Adrenal gland (tissue), 12 donors: ENCODE results near the gene EID2B. TPM values are rescaled to one million over a fixed set of nuclear protein-coding genes. Genes with fewer than 3 reads are reported as not detected.

Experiments
- DNase-seq, 7 donors: peaks; one replicate each; pipeline ENCODE4 v3.0.0-alpha.2; 2019 to 2020
- H3K27ac ChIP-seq, 5 donors: fragments of 200-600 bp; sonication (generic) in 4 of 5; 1 replicate in 3 of 5; 2 replicates in 2 of 5; pipeline versions ENCODE4 v1.5.1 to v1.8.0; 2016 to 2020; ENCODE audit warnings: mild to moderate bottlenecking in 1 of 5
- H3K27me3 ChIP-seq: fragments of 200-600 bp; 2 replicates; pipeline ENCODE4 v1.8.0; 2021
- H3K36me3 ChIP-seq, 2 donors: fragments of 200-600 bp; replicated peaks in 1 of 2; 1 replicate in 1 of 2; 2 replicates in 1 of 2; pipeline versions ENCODE4 v1.5.1 to v1.8.0; 2018 to 2022
- H3K4me1 ChIP-seq, 2 donors: fragments of 200-600 bp; replicated peaks in 1 of 2; 1 replicate in 1 of 2; 2 replicates in 1 of 2; pipeline versions ENCODE4 v1.5.1 to v1.8.0; 2018 to 2021
- H3K4me3 ChIP-seq, 4 donors: fragments of 200-600 bp; sonication (generic) in 3 of 4; one replicate each; pipeline ENCODE4 v1.5.1; 2016 to 2018
- H3K9me3 ChIP-seq, 3 donors: fragments of 200-600 bp; sonication (generic) in 1 of 3; replicated peaks in 1 of 3; 1 replicate in 2 of 3; 2 replicates in 1 of 3; pipeline versions ENCODE4 v1.5.1 to v1.8.0; 2016 to 2021
- CTCF ChIP-seq, 6 experiments: fragments of 450-650 bp in 4 of 6; fragments of 200-600 bp in 2 of 6; sonication (generic) in 1 of 6; IDR thresholded peaks; 1 replicate in 5 of 6; 2 replicates in 1 of 6; pipeline versions ENCODE4 v1.5.1 to v1.8.0; 2016 to 2021; ENCODE audit warnings: antibody characterized with exemption in 6 of 6, mild to moderate bottlenecking in 2 of 6, moderate library complexity in 1 of 6
- POLR2A ChIP-seq, 2 donors: fragments of 450-650 bp; IDR thresholded peaks; one replicate each; pipeline ENCODE4 v1.6.1; 2017; ENCODE audit warnings: antibody characterized with exemption in 2 of 2, mild to moderate bottlenecking in 2 of 2, moderate library complexity in 1 of 2
- WGBS, 4 donors: extraction: QIAGEN DNeasy Blood & Tissue Kit in 2 of 4; methylation state at CpG; one replicate each; pipeline versions ENCODE4 v1.1.5 to v1.1.7; 2013 to 2017; 5-methylcytosine and 5-hydroxymethylcytosine counted together
- intact Hi-C, 2 donors: fragments of 100-400 bp; cut with DNase I; formaldehyde crosslinking; loops; one replicate each; pipeline versions ENCODE4 v1.14.1 to v1.15.0; 2022 to 2023
- polyA plus RNA-seq, 3 donors: library from polyadenylated mRNA; stranded (reverse); fragments of 200-250 nt in 2 of 3; fragments of 350-450 nt in 1 of 3; fragmentation: Illumina TruSeq in 1 of 3; extraction: RNeasy Lipid Tissue Mini Kit (QIAGEN cat#74804) in 1 of 3; gene quantifications; one replicate each; pipeline ENCODE4 v1.2.3, GENCODE V29; 2013 to 2014
- total RNA-seq, 9 donors: library from RNA; depleted of rRNA in 4 of 9; stranded (reverse); fragments of >200 nt in 4 of 9; fragments of 120-200 nt in 1 of 9; fragmentation: NEBNext Ultra II Directional in 1 of 9; extraction: Animal tissue kit (Norgen Biotek cat#: 25700) in 1 of 9; gene quantifications; one replicate each; pipeline versions ENCODE4 v1.1.0 to v1.2.4, GENCODE V29; 2013 to 2023
- donor health status: healthy with polysubstance abuse.
- donor health status: Bipolar disorder and iron deficiency.
- donor health status: DM: yes; HTN: yes; CAD: no.
- donor health status: DM: no; HTN: no; CAD: no.
- donor health status: DM: no; HTN: no; CAD: no.
- donor health status: DM: yes; HTN: yes; CAD: no.

The EID2B gene
- total and polyA plus RNA-seq, 12 donors: 1.6 to 6.7 (median 3.8) TPM

GRCh38 chr19:39546599-39546998 is 13.9 kb upstream of the EID2B start:
- no peaks in the 10 kb centered on the region for H3K36me3 ChIP-seq
- no peaks in the 10 kb centered on the region for H3K9me3 ChIP-seq
- WGBS, 4 donors: 54 to 63% (median 61%) methylated on average over 7 to 8 of the region's 8 CpGs
- intact Hi-C loops: no loop called here
- no peaks in the 10 kb centered on the region for H3K27me3 ChIP-seq
- H3K4me1 ChIP-seq: no peaks in the 10 kb centered on the region
- TF ChIP-seq CTCF (IDR thresholded peaks at IDR 0.05): no peak
- no peak for TF ChIP-seq POLR2A (IDR thresholded peaks at IDR 0.05)
- no peak overlapping the region for H3K27ac ChIP-seq
- DNase-seq: no peak
- no peak overlapping the region for H3K4me3 ChIP-seq

GRCh38 chr19:39544911-39545310 is 12.3 kb upstream of the EID2B start:
- no peak for DNase-seq
- 48 to 63% (median 60%) methylated on average over 1 of the region's 1 CpG for WGBS, 4 donors
- intact Hi-C loops: no loop called here
- TF ChIP-seq POLR2A (IDR thresholded peaks at IDR 0.05): no peak
- no peak for TF ChIP-seq CTCF (IDR thresholded peaks at IDR 0.05)
- H3K27me3 ChIP-seq: no peaks in the 10 kb centered on the region
- H3K4me1 ChIP-seq: peaks cover 0 to 4% of the 10 kb centered on the region in 2 donors
- H3K9me3 ChIP-seq: no peaks in the 10 kb centered on the region
- no peaks in the 10 kb centered on the region for H3K36me3 ChIP-seq
- no peak overlapping the region for H3K27ac ChIP-seq
- H3K4me3 ChIP-seq: no peak overlapping the region

DNA sequence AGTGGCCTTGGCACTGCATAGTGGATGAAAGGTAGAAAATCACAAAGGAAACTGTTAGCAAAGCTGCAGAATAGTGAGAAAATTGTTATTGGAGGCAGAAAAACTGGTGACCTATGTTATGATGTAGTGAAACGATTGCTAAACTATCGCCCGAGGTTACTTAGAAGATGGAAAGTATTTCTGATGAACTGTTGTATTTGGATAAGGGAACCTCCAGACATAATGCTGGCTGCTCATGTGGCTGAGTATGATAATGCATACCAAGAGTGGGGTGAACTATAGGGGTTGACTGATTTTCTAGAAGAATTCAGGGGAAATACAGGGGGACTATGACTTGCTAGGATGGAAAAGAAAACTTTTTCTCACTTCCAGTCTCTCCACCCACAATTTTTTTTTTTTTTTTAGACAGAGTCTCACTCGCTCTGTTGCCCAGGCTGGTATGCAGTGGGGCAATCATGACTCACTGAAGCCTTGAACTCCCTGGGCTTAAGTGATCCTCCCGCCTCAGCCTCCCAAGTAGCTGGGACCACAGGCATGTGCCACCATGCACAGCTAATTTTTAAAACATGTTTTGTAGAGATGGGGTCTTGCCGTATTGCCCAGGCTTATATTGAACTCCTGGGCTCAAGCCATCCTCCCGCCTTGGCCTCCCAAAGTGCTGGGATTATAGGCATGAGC is 11.7 kb upstream of the EID2B start:
- H3K27me3 ChIP-seq: no peaks in the 10 kb centered on the region
- H3K36me3 ChIP-seq: no peaks in the 10 kb centered on the region
- DNase-seq: no peak
- 67 to 77% (median 71%) methylated on average over 7 of the region's 7 CpGs for WGBS, 4 donors
- H3K4me3 ChIP-seq: no peak overlapping the region
- intact Hi-C loops: no loop called here
- no peak overlapping the region for H3K27ac ChIP-seq
- no peak for TF ChIP-seq CTCF (IDR thresholded peaks at IDR 0.05)
- TF ChIP-seq POLR2A (IDR thresholded peaks at IDR 0.05): no peak
- H3K9me3 ChIP-seq: no peaks in the 10 kb centered on the region
- peaks cover 0 to 4% of the 10 kb centered on the region in 2 donors for H3K4me1 ChIP-seq

DNA sequence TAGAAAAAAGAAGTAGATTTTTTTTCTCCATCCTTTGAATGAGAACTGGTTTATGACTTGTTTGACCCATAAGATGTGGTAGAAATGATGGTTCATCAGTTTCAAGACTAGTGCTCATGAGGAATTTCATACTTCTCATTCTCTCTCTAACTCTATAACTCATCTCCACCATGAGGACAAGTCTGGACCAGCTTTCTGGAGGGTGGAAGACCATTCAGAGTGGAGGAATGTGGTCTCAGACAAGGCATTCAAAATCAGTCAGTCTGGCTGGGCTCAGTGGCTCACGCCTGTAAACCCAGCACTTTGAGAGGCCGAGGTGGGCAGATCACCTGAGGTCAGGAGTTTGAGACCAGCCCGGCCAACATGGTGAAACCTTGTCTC is 10.8 kb upstream of the EID2B start:
- TF ChIP-seq CTCF (IDR thresholded peaks at IDR 0.05) (no peak), POLR2A (IDR thresholded peaks at IDR 0.05) (no peak)
- Histone ChIP-seq H3K9me3 (no peaks in the 10 kb centered on the region), H3K27ac (no peak overlapping the region), H3K27me3 (no peaks in the 10 kb centered on the region), H3K36me3 (no peaks in the 10 kb centered on the region), H3K4me3 (no peak overlapping the region), H3K4me1 (peaks cover 6 to 11% of the 10 kb centered on the region in 2 donors)
- WGBS, 4 donors: 67 to 91% (median 86%) methylated on average over 3 of the region's 3 CpGs
- DNase-seq: no peak
- intact Hi-C loops: no loop called here
